ENCODE data around the gene LARP6. TPM values are rescaled to one million over a fixed set of nuclear protein-coding genes. Genes with fewer than 3 reads are reported as not detected.

The LARP6 gene
- total and polyA plus RNA-seq, 2 of the 4 experiments (the other 2 are of a cell fraction), result 36.4 to 135 TPM

DNA sequence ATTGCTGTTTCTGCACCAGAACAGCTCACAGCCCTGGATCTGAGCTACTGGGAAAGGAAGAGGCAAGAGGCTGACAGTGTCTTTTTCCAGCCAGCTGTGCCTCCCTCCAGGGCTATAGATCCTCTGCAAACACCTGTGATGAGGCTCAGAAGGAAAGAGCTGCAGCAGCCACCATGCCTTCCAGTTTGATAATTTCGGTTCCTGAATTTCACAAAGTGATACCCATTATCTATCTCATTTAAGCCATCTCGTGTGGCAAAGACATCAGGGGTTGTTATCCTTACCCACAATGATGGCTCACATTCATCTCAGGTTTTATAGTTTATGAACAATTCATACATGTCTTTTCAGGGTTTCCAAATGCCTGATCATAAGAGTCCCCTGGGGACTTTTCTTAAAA is 1.8 kb upstream of the LARP6 start:
- Histone ChIP-seq H2AK5ac (ENCODE audit: low read depth, low read length) (peak overlapping the region; percentile 96), H2BK15ac (ENCODE audit: low read depth, low read length) (peak overlapping the region; percentile 83; the same call in 2 of the 3 replicates), H3K4me3 (ENCODE audit: insufficient read depth, low read depth, low read length) (no peak overlapping the region), H3K9ac (ENCODE audit: low read depth, low read length) (peak overlapping the region; percentile 58), H2BK20ac (ENCODE audit: low read depth, low read length) (peak overlapping the region; percentile 95), H4K8ac (ENCODE audit: low read depth in 2 of 2, low read length in 2 of 2) (peak overlapping the region; percentile 16 to 50), H3K9me3 (ENCODE audit: control insufficient read depth, insufficient read depth, low read length) (no peaks in the 10 kb centered on the region), H2AK9ac (replicated peaks; ENCODE audit: low read depth, low read length, poor library complexity) (peak overlapping the region; percentile 6), H4K91ac (ENCODE audit: insufficient read depth, low read depth, low read length) (peak overlapping the region; percentile 80), H3K56ac (ENCODE audit: extremely low read depth, insufficient read depth, low read length) (peak overlapping the region; percentile 85), H3K4ac (ENCODE audit: low read depth, low read length) (peak overlapping the region; percentile 79), H3K27me3 (ENCODE audit: control insufficient read depth, insufficient read depth, low read length) (no peaks in the 10 kb centered on the region), H3K18ac (ENCODE audit: low read depth, low read length) (peak overlapping the region; percentile 78), H3K4me1 (ENCODE audit: control insufficient read depth, insufficient read depth, low read length) (peaks cover 23% of the 10 kb centered on the region), H4K20me1 (ENCODE audit: insufficient read depth, low read length) (peaks cover 22% of the 10 kb centered on the region), H2BK5ac (ENCODE audit: low read depth, low read length, poor library complexity, severe bottlenecking) (peak overlapping the region; percentile 85), H3K9me1 (ENCODE audit: insufficient read depth, low read length) (peaks cover 12% of the 10 kb centered on the region), H2BK120ac (ENCODE audit: low read depth, low read length) (peak overlapping the region; percentile 91), H3K36me3 (ENCODE audit: control insufficient read depth, insufficient read depth, low read length) (peaks cover 5% of the 10 kb centered on the region), H2AFZ (replicated peaks; ENCODE audit: low read length, poor library complexity) (peak overlapping the region; percentile 9), H3K79me1 (ENCODE audit: low read depth in 1 of 2, low read length in 2 of 2) (peaks cover 11 to 37% of the 10 kb centered on the region in 2 experiments; a peak in 3 of 4 replicates), H3K4me2 (ENCODE audit: low read depth, low read length) (peak overlapping the region; percentile 85), H3K27ac (ENCODE audit: insufficient read depth, low read length) (peak overlapping the region; percentile 94), H3K14ac (replicated peaks; ENCODE audit: low read depth, low read length) (peak overlapping the region; percentile 72), H4K5ac (ENCODE audit: low read depth, low read length) (peak overlapping the region; percentile 61), H3K23ac (ENCODE audit: low read depth, low read length) (peak overlapping the region; percentile 63)
- TF ChIP-seq POLR2A (IDR thresholded peaks at IDR 0.05; ENCODE audit: low read depth, low read length) (no peak), RAD21 (IDR thresholded peaks at IDR 0.05; ENCODE audit: low read length) (no peak), BHLHE40 (IDR thresholded peaks at IDR 0.05; ENCODE audit: low read depth, low read length) (no peak), FOS (IDR thresholded peaks at IDR 0.05; ENCODE audit: low read depth, low read length) (no peak), CEBPB (IDR thresholded peaks at IDR 0.05; ENCODE audit: low read depth, low read length) (no peak), MXI1 (IDR thresholded peaks at IDR 0.05; ENCODE audit: borderline replicate concordance, low read depth, low read length) (no peak), MAZ (IDR thresholded peaks at IDR 0.05; ENCODE audit: borderline replicate concordance, low read depth, low read length) (no peak), NFE2L2 (IDR thresholded peaks at IDR 0.05; ENCODE audit: low read depth, low read length) (no peak), CHD1 (IDR thresholded peaks at IDR 0.05; ENCODE audit: low read depth, low read length) (no peak), SMC3 (IDR thresholded peaks at IDR 0.05; ENCODE audit: low read depth, low read length) (no peak), RCOR1 (IDR thresholded peaks at IDR 0.05; ENCODE audit: insufficient replicate concordance, low read length) (no peak), RFX5 (IDR thresholded peaks at IDR 0.05; ENCODE audit: low read depth, low read length) (no peak), MAFK (IDR thresholded peaks at IDR 0.05; ENCODE audit: low read depth, low read length) (no peak)
- TF ChIP-seq, protein P1, sequence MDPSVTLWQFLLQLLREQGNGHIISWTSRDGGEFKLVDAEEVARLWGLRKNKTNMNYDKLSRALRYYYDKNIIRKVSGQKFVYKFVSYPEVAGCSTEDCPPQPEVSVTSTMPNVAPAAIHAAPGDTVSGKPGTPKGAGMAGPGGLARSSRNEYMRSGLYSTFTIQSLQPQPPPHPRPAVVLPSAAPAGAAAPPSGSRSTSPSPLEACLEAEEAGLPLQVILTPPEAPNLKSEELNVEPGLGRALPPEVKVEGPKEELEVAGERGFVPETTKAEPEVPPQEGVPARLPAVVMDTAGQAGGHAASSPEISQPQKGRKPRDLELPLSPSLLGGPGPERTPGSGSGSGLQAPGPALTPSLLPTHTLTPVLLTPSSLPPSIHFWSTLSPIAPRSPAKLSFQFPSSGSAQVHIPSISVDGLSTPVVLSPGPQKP (IDR thresholded peaks at IDR 0.05; ENCODE audit: borderline replicate concordance, low read depth, low read length), result no peak
- TF ChIP-seq, protein P2, sequence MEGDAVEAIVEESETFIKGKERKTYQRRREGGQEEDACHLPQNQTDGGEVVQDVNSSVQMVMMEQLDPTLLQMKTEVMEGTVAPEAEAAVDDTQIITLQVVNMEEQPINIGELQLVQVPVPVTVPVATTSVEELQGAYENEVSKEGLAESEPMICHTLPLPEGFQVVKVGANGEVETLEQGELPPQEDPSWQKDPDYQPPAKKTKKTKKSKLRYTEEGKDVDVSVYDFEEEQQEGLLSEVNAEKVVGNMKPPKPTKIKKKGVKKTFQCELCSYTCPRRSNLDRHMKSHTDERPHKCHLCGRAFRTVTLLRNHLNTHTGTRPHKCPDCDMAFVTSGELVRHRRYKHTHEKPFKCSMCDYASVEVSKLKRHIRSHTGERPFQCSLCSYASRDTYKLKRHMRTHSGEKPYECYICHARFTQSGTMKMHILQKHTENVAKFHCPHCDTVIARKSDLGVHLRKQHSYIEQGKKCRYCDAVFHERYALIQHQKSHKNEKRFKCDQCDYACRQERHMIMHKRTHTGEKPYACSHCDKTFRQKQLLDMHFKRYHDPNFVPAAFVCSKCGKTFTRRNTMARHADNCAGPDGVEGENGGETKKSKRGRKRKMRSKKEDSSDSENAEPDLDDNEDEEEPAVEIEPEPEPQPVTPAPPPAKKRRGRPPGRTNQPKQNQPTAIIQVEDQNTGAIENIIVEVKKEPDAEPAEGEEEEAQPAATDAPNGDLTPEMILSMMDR (conservative IDR thresholded peaks at IDR 0.05; ENCODE audit: low read depth, low read length), result no peak
- TF ChIP-seq, protein P3, sequence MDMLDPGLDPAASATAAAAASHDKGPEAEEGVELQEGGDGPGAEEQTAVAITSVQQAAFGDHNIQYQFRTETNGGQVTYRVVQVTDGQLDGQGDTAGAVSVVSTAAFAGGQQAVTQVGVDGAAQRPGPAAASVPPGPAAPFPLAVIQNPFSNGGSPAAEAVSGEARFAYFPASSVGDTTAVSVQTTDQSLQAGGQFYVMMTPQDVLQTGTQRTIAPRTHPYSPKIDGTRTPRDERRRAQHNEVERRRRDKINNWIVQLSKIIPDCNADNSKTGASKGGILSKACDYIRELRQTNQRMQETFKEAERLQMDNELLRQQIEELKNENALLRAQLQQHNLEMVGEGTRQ (IDR thresholded peaks at IDR 0.05; ENCODE audit: low read depth, low read length), result no peak
- in situ Hi-C loops (cut with MboI; ENCODE audit: low sequenced_read_pairs) (no loop called here), intact Hi-C loops (cut with micrococcal nuclease) (loop anchor here (2.0 kb wide), 1 partner anchor 31 kb away; no protein-coding TSS in a partner anchor), dilution Hi-C loops (cut with HindIII; ENCODE audit: low sequenced_read_pairs, unreplicated experiment) (no loop called here)
- no CpG with 5 or more reads among the region's 2 CpGs for WGBS, 2 experiments (ENCODE audit: extremely low coverage in 2 of 2, insufficient read length in 1 of 2)
- ChIA-PET CTCF (interaction anchor here (2.1 kb wide), 1 partner anchor 19 kb away, joined by 12 read pairs; no protein-coding TSS in a partner anchor), POLR2A (ENCODE audit: unreplicated experiment) (no interaction called here)
- ATAC-seq (ENCODE audit: low read depth) (no peak), DNase-seq (peak; percentile 22)
- BruUV-seq (replicated peaks), result no TSS peak

Measured in IMR-90 (cell line).